ENCODE measurements around the gene CFB.

DNA sequence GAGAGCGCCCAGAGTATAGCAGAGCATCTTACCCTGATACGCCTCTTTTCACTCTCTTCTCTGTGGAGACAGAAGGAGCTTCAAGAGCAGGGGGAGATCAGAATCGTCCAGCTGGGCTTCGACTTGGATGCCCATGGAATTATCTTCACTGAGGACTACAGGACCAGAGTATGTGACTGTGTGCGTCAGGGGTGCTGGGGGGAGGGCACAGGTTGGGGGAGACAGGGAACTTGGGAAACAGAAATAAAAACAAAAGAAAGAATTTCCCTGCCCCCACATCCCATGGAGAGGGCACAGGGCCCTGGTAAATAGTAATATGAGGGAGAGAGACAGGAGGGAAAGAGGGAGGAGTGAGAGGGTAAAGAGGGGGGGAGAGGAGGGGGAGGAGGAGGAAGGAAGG, 32.9 kb downstream of the CFB start:
- TF ChIP-seq CTCF (IDR thresholded peaks at IDR 0.05; ENCODE audit: insufficient read depth, low read depth, low read length) = no peak
- no peak for TF ChIP-seq EZH2 (IDR thresholded peaks at IDR 0.05; ENCODE audit: insufficient read depth, low read length)
